Measurements from ENCODE around the gene ZRANB3.

DNA sequence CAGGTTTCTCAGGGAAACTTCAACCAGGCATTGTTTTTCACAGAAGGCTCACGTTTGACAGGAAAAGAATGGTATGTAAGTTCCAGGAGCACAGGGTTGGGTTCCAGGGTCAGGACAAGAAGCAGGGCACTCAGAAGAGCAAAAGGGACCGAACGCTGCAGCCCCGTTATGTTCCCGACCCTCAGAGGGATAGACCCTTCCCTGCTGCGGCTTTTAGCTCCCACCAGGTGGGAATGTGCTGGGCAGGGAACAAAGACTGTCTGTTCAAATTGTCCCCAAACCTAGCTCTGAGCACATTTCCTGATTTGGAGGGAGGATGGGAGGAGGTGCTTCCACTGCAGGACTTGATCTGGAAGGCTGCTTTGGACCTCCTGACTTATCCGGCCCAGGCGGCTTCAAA is 348.8 kb downstream of the ZRANB3 start:
- TF ChIP-seq EZH2 (IDR thresholded peaks at IDR 0.05; ENCODE audit: low read length, missing control alignments) (no peak), CTCF (conservative IDR thresholded peaks at IDR 0.05 in 1 of 2, IDR thresholded peaks at IDR 0.05 in 1 of 2; ENCODE audit: low read depth in 1 of 2, low read length in 2 of 2) (no peak)
